ENCODE measurements around the gene GNAI2.

- TF ChIP-seq TAF1 (IDR thresholded peaks at IDR 0.05; ENCODE audit: low read depth, low read length) (no peak), POLR2AphosphoS5 (IDR thresholded peaks at IDR 0.05; ENCODE audit: low read depth, low read length) (no peak), POLR2A (IDR thresholded peaks at IDR 0.05; ENCODE audit: low read depth, low read length) (no peak)
These were observed 23.0 kb downstream of the GNAI2 start for GRCh38 chr3:50258979-50259378.

All from GM12891 (cell line).